HL-60 (cell line): Measurements from ENCODE around the gene PSIP1.

Experiments
- GABPA ChIP-seq: IDR thresholded peaks from 2 replicates; pipeline ENCODE4 v1.6.1; 2012; ENCODE audit warnings: low read depth
- POLR2AphosphoS5 ChIP-seq: IDR thresholded peaks from 2 replicates; pipeline ENCODE4 v1.6.1; 2012; ENCODE audit warnings: low read depth
- TF ChIP-seq, protein P1 (sequence below): IDR thresholded peaks from one replicate; pipeline ENCODE4 v1.5.1; 2011; ENCODE audit warnings: low read length, control low read depth, inconsistent platforms; ENCODE audit not compliant: insufficient read depth
- TF ChIP-seq, protein P2 (sequence below): IDR thresholded peaks from 2 replicates; pipeline ENCODE4 v1.6.1; 2012; ENCODE audit warnings: low read depth; ENCODE audit not compliant: insufficient replicate concordance

DNA sequence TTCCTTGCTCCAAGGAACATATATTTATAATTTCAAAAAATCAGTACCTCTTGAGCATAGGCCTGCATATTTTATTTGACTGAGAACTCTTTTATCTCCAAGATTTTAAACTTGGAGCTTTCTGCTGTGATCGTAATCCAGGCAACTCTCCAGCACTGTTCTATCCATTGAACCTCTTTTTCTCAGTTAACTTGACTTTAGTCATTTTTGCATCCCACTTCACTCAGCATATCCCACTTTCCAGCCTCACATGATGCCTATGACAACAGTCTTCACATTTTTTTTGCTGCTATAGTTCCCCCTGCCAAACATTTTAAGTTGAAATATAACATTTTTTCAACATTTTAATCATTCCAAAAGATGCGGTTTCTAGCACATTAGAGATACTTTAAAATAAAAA, 9.1 kb upstream of the PSIP1 start:
- TF ChIP-seq, protein P1, sequence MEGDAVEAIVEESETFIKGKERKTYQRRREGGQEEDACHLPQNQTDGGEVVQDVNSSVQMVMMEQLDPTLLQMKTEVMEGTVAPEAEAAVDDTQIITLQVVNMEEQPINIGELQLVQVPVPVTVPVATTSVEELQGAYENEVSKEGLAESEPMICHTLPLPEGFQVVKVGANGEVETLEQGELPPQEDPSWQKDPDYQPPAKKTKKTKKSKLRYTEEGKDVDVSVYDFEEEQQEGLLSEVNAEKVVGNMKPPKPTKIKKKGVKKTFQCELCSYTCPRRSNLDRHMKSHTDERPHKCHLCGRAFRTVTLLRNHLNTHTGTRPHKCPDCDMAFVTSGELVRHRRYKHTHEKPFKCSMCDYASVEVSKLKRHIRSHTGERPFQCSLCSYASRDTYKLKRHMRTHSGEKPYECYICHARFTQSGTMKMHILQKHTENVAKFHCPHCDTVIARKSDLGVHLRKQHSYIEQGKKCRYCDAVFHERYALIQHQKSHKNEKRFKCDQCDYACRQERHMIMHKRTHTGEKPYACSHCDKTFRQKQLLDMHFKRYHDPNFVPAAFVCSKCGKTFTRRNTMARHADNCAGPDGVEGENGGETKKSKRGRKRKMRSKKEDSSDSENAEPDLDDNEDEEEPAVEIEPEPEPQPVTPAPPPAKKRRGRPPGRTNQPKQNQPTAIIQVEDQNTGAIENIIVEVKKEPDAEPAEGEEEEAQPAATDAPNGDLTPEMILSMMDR = no peak
- TF ChIP-seq, protein P2, sequence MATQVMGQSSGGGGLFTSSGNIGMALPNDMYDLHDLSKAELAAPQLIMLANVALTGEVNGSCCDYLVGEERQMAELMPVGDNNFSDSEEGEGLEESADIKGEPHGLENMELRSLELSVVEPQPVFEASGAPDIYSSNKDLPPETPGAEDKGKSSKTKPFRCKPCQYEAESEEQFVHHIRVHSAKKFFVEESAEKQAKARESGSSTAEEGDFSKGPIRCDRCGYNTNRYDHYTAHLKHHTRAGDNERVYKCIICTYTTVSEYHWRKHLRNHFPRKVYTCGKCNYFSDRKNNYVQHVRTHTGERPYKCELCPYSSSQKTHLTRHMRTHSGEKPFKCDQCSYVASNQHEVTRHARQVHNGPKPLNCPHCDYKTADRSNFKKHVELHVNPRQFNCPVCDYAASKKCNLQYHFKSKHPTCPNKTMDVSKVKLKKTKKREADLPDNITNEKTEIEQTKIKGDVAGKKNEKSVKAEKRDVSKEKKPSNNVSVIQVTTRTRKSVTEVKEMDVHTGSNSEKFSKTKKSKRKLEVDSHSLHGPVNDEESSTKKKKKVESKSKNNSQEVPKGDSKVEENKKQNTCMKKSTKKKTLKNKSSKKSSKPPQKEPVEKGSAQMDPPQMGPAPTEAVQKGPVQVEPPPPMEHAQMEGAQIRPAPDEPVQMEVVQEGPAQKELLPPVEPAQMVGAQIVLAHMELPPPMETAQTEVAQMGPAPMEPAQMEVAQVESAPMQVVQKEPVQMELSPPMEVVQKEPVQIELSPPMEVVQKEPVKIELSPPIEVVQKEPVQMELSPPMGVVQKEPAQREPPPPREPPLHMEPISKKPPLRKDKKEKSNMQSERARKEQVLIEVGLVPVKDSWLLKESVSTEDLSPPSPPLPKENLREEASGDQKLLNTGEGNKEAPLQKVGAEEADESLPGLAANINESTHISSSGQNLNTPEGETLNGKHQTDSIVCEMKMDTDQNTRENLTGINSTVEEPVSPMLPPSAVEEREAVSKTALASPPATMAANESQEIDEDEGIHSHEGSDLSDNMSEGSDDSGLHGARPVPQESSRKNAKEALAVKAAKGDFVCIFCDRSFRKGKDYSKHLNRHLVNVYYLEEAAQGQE = no peak
- no peak for TF ChIP-seq POLR2AphosphoS5
- TF ChIP-seq GABPA = no peak
